Endothelial cell of umbilical vein (primary cell): ENCODE results near the gene OCA2. TPM values are rescaled to one million over a fixed set of nuclear protein-coding genes. Genes with fewer than 3 reads are reported as not detected.

Experiments
- BruUV-seq: library from RNA; stranded (reverse); fragments of 400-500 nt; replicated peaks from 2 replicates; lab custom pipeline; 2021; lab: Mats Ljungman, UMichigan
- CTCF ChIA-PET: fragments of 300-600, 350-600 bp; sonication (Branson Sonifier 250); formaldehyde crosslinking; loops from one replicate; lab custom pipeline; 2021; ENCODE audit warnings: antibody characterized with exemption, inconsistent platforms; lab: Charles Lee
- POLR2A ChIA-PET: fragments of 300-600, 350-600 bp; sonication (Branson Sonifier 250); formaldehyde crosslinking; loops from one replicate; lab custom pipeline; 2021; ENCODE audit warnings: antibody characterized with exemption, inconsistent platforms; lab: Charles Lee
- DNase-seq: peaks from one replicate; pipeline ENCODE4 v3.0.0-alpha.2; 2011; ENCODE audit warnings: low read depth, low spot score
- FAIRE-seq: peaks from 2 replicates; lab custom pipeline; 2011; peaks lifted over from hg19 to GRCh38; lab: Jason Lieb, UNC
- H2AFZ ChIP-seq: 2 replicates; pipeline ENCODE4 v1.6.0; 2012; ENCODE audit warnings: low read depth, low read length, control low read depth, inconsistent platforms
- H3K27ac ChIP-seq: 2 replicates; pipeline ENCODE4 v1.5.1; 2011; ENCODE audit warnings: low read depth, mild to moderate bottlenecking, control low read depth, low read length, moderate library complexity; ENCODE audit not compliant: insufficient read depth
- H3K27me3 ChIP-seq, 2 experiments: 2 replicates each; pipeline versions ENCODE4 v1.6.0 to v1.6.1; 2011; ENCODE audit warnings: low read length in 2 of 2, mixed read lengths in 1 of 2; ENCODE audit not compliant: control insufficient read depth in 2 of 2, insufficient read depth in 2 of 2
- H3K36me3 ChIP-seq, 2 experiments: 2 replicates in 1 of 2; 3 replicates in 1 of 2; pipeline ENCODE4 v1.5.1; 2011; ENCODE audit warnings: low read length in 2 of 2, mild to moderate bottlenecking in 1 of 2, moderate library complexity in 1 of 2; ENCODE audit not compliant: control insufficient read depth in 2 of 2, insufficient read depth in 2 of 2; ENCODE audit errors: extremely low read depth in 1 of 2
- H3K4me1 ChIP-seq: 3 replicates; pipeline ENCODE4 v1.5.1; 2011; ENCODE audit warnings: mild to moderate bottlenecking, low read length; ENCODE audit not compliant: control insufficient read depth, insufficient read depth; ENCODE audit errors: extremely low read depth
- H3K4me2 ChIP-seq: 2 replicates; pipeline ENCODE4 v1.6.1; 2011; ENCODE audit warnings: low read length, control low read depth, mixed read lengths; ENCODE audit not compliant: insufficient read depth
- H3K4me3 ChIP-seq, 3 experiments: fragments of 200-600 bp in 1 of 3; sonication (generic), shearing (Covaris generic) in 1 of 3; replicated peaks in 1 of 3; 2 replicates each; pipeline ENCODE4 v1.5.1; 2011 to 2016; ENCODE audit warnings: control low read depth in 3 of 3, low read length in 3 of 3, mild to moderate bottlenecking in 2 of 3, inconsistent platforms in 1 of 3, low read depth in 1 of 3, moderate library complexity in 1 of 3; ENCODE audit not compliant: insufficient read depth in 1 of 3
- H3K79me2 ChIP-seq: 2 replicates; pipeline ENCODE4 v1.6.0; 2012; ENCODE audit warnings: low read length, inconsistent platforms; ENCODE audit not compliant: control insufficient read depth, insufficient read depth
- H3K9ac ChIP-seq: replicated peaks from 2 replicates; pipeline ENCODE3; 2011; ENCODE audit warnings: low read length, control low read depth; ENCODE audit not compliant: insufficient read depth; ENCODE audit errors: extremely low read depth
- H3K9me1 ChIP-seq: replicated peaks from 3 replicates; pipeline ENCODE4 v1.6.0; 2011; ENCODE audit warnings: mild to moderate bottlenecking, low read length; ENCODE audit not compliant: control insufficient read depth, insufficient read depth; ENCODE audit errors: extremely low read depth
- H3K9me3 ChIP-seq: replicated peaks from 2 replicates; pipeline ENCODE4 v1.5.1; 2012; ENCODE audit warnings: low read length, inconsistent platforms; ENCODE audit not compliant: control insufficient read depth, insufficient read depth
- H4K20me1 ChIP-seq: replicated peaks from 2 replicates; pipeline ENCODE3; 2011; ENCODE audit warnings: mild to moderate bottlenecking, low read length; ENCODE audit not compliant: control insufficient read depth, insufficient read depth; ENCODE audit errors: extremely low read depth
- CTCF ChIP-seq, 2 donors: IDR thresholded peaks; 1 replicate in 1 of 2; 2 replicates in 1 of 2; pipeline ENCODE4 v1.5.1; 2011; ENCODE audit warnings: low read length in 2 of 2, mild to moderate bottlenecking in 2 of 2, moderate library complexity in 2 of 2, control low read depth in 1 of 2, inconsistent platforms in 1 of 2, low read depth in 1 of 2; ENCODE audit not compliant: insufficient read depth in 1 of 2; ENCODE audit errors: extremely low read depth in 1 of 2
- EZH2 ChIP-seq: IDR thresholded peaks from 2 replicates; pipeline ENCODE4 v1.6.1; 2012; ENCODE audit warnings: borderline replicate concordance, low read depth, mild to moderate bottlenecking, moderate library complexity, low read length, inconsistent platforms; ENCODE audit not compliant: severe bottlenecking
- FOS ChIP-seq: IDR thresholded peaks from 2 replicates; pipeline ENCODE4 v1.6.1; 2011; ENCODE audit warnings: mild to moderate bottlenecking, low read length, moderate library complexity, borderline replicate concordance; ENCODE audit not compliant: insufficient read depth
- JUN ChIP-seq: IDR thresholded peaks from 2 replicates; pipeline ENCODE4 v1.6.1; 2011; ENCODE audit warnings: borderline replicate concordance, low read depth; ENCODE audit not compliant: insufficient read length, insufficient read depth
- MAX ChIP-seq: IDR thresholded peaks from 2 replicates; pipeline ENCODE4 v1.6.1; 2011; ENCODE audit not compliant: insufficient read depth, insufficient read length
- POLR2A ChIP-seq: IDR thresholded peaks from 2 replicates; pipeline ENCODE4 v1.6.1; 2012; ENCODE audit warnings: low read depth, mild to moderate bottlenecking, control low read depth, low read length
- POLR2AphosphoS5 ChIP-seq: IDR thresholded peaks from 2 replicates; pipeline ENCODE4 v1.6.1; 2012; ENCODE audit warnings: low read depth, mild to moderate bottlenecking, control low read depth, low read length, moderate library complexity; ENCODE audit not compliant: insufficient read depth
- dilution Hi-C: fragments of 300-500 bp; cut with MboI; formaldehyde crosslinking; loops from one replicate; pipeline ENCODE4 v1.15.0; 2019; ENCODE audit warnings: low sequenced_read_pairs; ENCODE audit not compliant: extremely low pct_ligation_motif_present
- intact Hi-C: fragments of 100-400 bp; cut with micrococcal nuclease; formaldehyde crosslinking; loops from one replicate; pipeline ENCODE4 v1.10.0; 2022
- polyA plus RNA-seq, 4 experiments: library from polyadenylated mRNA; depleted of rRNA in 3 of 4; stranded (reverse) in 3 of 4; unstranded in 1 of 4; fragments of >200 nt; gene quantifications; 2 replicates each; pipeline versions ENCODE4 v1.2.1 to v1.2.3, GENCODE V29; 2011 to 2012; ENCODE audit warnings: missing spikeins in 1 of 4
- total RNA-seq: library from RNA; stranded (reverse); gene quantifications from 2 replicates; pipeline ENCODE4 v1.2.3, GENCODE V29; 2021

OCA2 gene
- total and polyA plus RNA-seq, 2 donors (not counting 3 experiments of a cell fraction or from before 2014, with no cell fraction given): not detected

- Histone ChIP-seq H3K79me2 (no peaks in the 10 kb centered on the region), H3K9ac (no peak overlapping the region), H3K9me1 (no peaks in the 10 kb centered on the region), H3K4me1 (no peaks in the 10 kb centered on the region), H4K20me1 (no peaks in the 10 kb centered on the region), H2AFZ (no peak overlapping the region), H3K27ac (no peak overlapping the region), H3K27me3 (no peaks in the 10 kb centered on the region), H3K9me3 (peaks cover 10% of the 10 kb centered on the region), H3K36me3 (no peaks in the 10 kb centered on the region), H3K4me3 (no peak overlapping the region), H3K4me2 (no peak overlapping the region)
- DNase-seq (no peak), FAIRE-seq (no peak)
- dilution Hi-C loops: no loop called here
- intact Hi-C loops: no loop called here
- BruUV-seq: no TSS peak
- no peak for TF ChIP-seq POLR2AphosphoS5
- TF ChIP-seq JUN: no peak
- TF ChIP-seq FOS: no peak
- no peak for TF ChIP-seq POLR2A
- no peak for TF ChIP-seq CTCF (IDR thresholded peaks at IDR 0.05; ENCODE audit: extremely low read depth in 1 of 2, insufficient read depth in 1 of 2, low read depth in 1 of 2, low read length in 2 of 2)
- no peak for TF ChIP-seq MAX
- no peak for TF ChIP-seq EZH2
- CTCF ChIA-PET: no interaction called here
- POLR2A ChIA-PET: no interaction called here
Measured at GRCh38 chr15:27816790-27817189, 282.3 kb downstream of the OCA2 start.
